ENCODE data around the gene ZXDC. TPM values are rescaled to one million over a fixed set of nuclear protein-coding genes. Genes with fewer than 3 reads are reported as not detected.

Gene ZXDC
- total and polyA plus RNA-seq, 9 of the 15 experiments (the other 6 are each of a cell fraction or from before 2014, with no cell fraction given): 0.59 to 13.4 (median 7.3) TPM

DNA sequence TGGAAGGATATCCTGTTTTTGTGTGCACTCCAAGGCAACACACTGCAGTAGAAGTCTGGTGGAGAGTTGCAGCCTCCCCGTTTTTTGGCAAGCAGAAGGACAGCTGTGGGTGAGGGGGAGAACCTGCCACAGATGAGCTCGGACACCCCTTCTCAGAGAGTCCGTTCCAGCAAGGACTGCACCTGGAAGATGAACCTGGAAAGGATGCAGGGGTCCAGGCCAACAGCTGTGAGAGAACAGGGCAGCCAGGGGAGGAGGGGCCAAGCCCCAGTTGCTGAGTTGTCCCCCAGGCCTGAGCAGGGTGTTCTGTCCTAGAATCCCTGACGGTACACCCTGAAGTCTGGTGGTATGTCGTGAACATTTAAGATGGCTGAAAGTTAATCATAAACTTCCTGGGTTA, 30.2 kb downstream of the ZXDC start:
- TF ChIP-seq, protein P1, sequence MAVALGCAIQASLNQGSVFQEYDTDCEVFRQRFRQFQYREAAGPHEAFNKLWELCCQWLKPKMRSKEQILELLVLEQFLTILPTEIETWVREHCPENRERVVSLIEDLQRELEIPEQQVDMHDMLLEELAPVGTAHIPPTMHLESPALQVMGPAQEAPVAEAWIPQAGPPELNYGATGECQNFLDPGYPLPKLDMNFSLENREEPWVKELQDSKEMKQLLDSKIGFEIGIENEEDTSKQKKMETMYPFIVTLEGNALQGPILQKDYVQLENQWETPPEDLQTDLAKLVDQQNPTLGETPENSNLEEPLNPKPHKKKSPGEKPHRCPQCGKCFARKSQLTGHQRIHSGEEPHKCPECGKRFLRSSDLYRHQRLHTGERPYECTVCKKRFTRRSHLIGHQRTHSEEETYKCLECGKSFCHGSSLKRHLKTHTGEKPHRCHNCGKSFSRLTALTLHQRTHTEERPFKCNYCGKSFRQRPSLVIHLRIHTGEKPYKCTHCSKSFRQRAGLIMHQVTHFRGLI (CRISPR knock-in tag; IDR thresholded peaks at IDR 0.05): no peak
- TF ChIP-seq KDM4B (IDR thresholded peaks at IDR 0.05; ENCODE audit: borderline replicate concordance in 2 of 2, low read depth in 1 of 2) (no peak), HDGF (IDR thresholded peaks at IDR 0.05) (no peak), ZNF431 (CRISPR knock-in tag; IDR thresholded peaks at IDR 0.05) (no peak), NELFE (IDR thresholded peaks at IDR 0.05; ENCODE audit: insufficient read depth, insufficient read length) (no peak), ZNF197 (CRISPR knock-in tag; IDR thresholded peaks at IDR 0.05; ENCODE audit: low read depth) (no peak), MAX (CRISPR knock-in tag; IDR thresholded peaks at IDR 0.05) (no peak), MTA2 (IDR thresholded peaks at IDR 0.05; ENCODE audit: low read depth) (no peak), EWSR1 (IDR thresholded peaks at IDR 0.05; ENCODE audit: borderline replicate concordance, low read depth, partially characterized antibody) (no peak)
- H3K4me2 ChIP-seq (ENCODE audit: insufficient read depth, low read length): no peak overlapping the region
- no peak for DNase-seq (ENCODE audit: extremely low read depth in 1 of 4, low spot score in 3 of 4)
- no peaks in the 10 kb centered on the region for H3K9me3 ChIP-seq (replicated peaks; ENCODE audit: control insufficient read depth, insufficient read depth, low read depth, low read length)
- H3K9me1 ChIP-seq (ENCODE audit: control insufficient read depth, insufficient read depth, low read length): no peaks in the 10 kb centered on the region
- H3K4me1 ChIP-seq (replicated peaks in 1 of 2; ENCODE audit: control insufficient read depth in 2 of 2, insufficient read depth in 2 of 2, low read length in 2 of 2): no peaks in the 10 kb centered on the region
- no peak overlapping the region for H3K4me3 ChIP-seq
- ChIA-PET CTCF (ENCODE audit: low intra/inter-chr PET ratio) (no interaction called here), POLR2A (interaction anchor here (1.6 kb wide), 1 partner anchor 15 kb away, joined by 3 read pairs; no protein-coding TSS in a partner anchor)
- H3K36me3 ChIP-seq (ENCODE audit: control insufficient read depth, insufficient read depth, low read length): peaks cover 13% of the 10 kb centered on the region; the same call in 1 of the 3 replicates
- no peaks in the 10 kb centered on the region for H3K27me3 ChIP-seq (ENCODE audit: control insufficient read depth in 2 of 2, insufficient read depth in 2 of 2, low read length in 2 of 2)
- no peaks in the 10 kb centered on the region for H4K20me1 ChIP-seq (replicated peaks; ENCODE audit: control insufficient read depth, insufficient read depth, low read length)
- no peak for FAIRE-seq
- in situ Hi-C loops (cut with MboI) (no loop called here), intact Hi-C loops (cut with micrococcal nuclease) (no loop called here)
- BruUV-seq (replicated peaks): no TSS peak
- WGBS (ENCODE audit: insufficient coverage, low coverage, missing lambda C conversion rate): 62% methylated on average over 4 of the region's 5 CpGs
- ATAC-seq: no peak
- H3K9ac ChIP-seq (ENCODE audit: insufficient read depth in 1 of 2, low read depth in 2 of 2, low read length in 2 of 2): no peak overlapping the region
- H2AFZ ChIP-seq (ENCODE audit: low read depth, low read length): no peak overlapping the region
- no peaks in the 10 kb centered on the region for H3K79me2 ChIP-seq (ENCODE audit: control insufficient read depth, insufficient read depth, low read length)
- H3K27ac ChIP-seq (ENCODE audit: extremely low read depth, low read depth, low read length): no peak overlapping the region
